Peyer's patch (tissue), 4 donors: ENCODE results near the gene IQSEC2.

Experiments used
- CTCF ChIP-seq, 6 experiments: fragments of 450-650 bp in 4 of 6; fragments of 200-600 bp in 2 of 6; sonication (generic) in 1 of 6; IDR thresholded peaks; one replicate each; pipeline ENCODE4 v1.5.1; 2017 to 2019; ENCODE audit warnings: antibody characterized with exemption in 6 of 6, mild to moderate bottlenecking in 3 of 6, moderate library complexity in 1 of 6
- POLR2A ChIP-seq, 2 donors: fragments of 450-650 bp; IDR thresholded peaks; one replicate each; pipeline ENCODE4 v1.5.1; 2017; ENCODE audit warnings: antibody characterized with exemption in 2 of 2, mild to moderate bottlenecking in 2 of 2, moderate library complexity in 2 of 2

- TF ChIP-seq CTCF (IDR thresholded peaks at IDR 0.05) (no peak), POLR2A (IDR thresholded peaks at IDR 0.05) (no peak)
These were observed 48.9 kb upstream of the IQSEC2 start for GRCh38 chrX:53330331-53330730.
